Skin epidermis (tissue), 12 donors: ENCODE data around the gene DMRT1.
"Not testable (repeated sequence)": the region's sequence is repeated elsewhere in the genome, so short reads cannot be mapped to it uniquely, and the experiment has no call there.

Source experiments
- H3K27ac ChIP-seq, 21 experiments: fragments of 200-600 bp; sonication (generic) in 11 of 21; one replicate each; pipeline ENCODE4 v1.5.0; 2020; ENCODE audit warnings: mild to moderate bottlenecking in 3 of 21, inconsistent platforms in 2 of 21, moderate library complexity in 2 of 21
- H3K4me3 ChIP-seq, 7 experiments: fragments of 200-600 bp; sonication (generic) in 2 of 7; one replicate each; pipeline ENCODE4 v1.5.0; 2020; ENCODE audit warnings: inconsistent platforms in 2 of 7, mild to moderate bottlenecking in 2 of 7, moderate library complexity in 1 of 7

The DMRT1 gene

GRCh38 chr9:912776-913175, 71.3 kb downstream of the DMRT1 start:
- H3K4me3 ChIP-seq: no peak overlapping the region
- H3K27ac ChIP-seq: no peak overlapping the region

GRCh38 chr9:913526-913925, 72.0 kb downstream of the DMRT1 start:
- H3K27ac ChIP-seq, H3K4me3 ChIP-seq: not testable (repeated sequence)

- Histone ChIP-seq H3K27ac (no peak overlapping the region), H3K4me3 (no peak overlapping the region)
Measured at GRCh38 chr9:917730-918129, 76.2 kb downstream of the DMRT1 start.

- Histone ChIP-seq H3K27ac (no peak overlapping the region), H3K4me3 (no peak overlapping the region)
Measured at GRCh38 chr9:920927-921326, 79.4 kb downstream of the DMRT1 start.

- Histone ChIP-seq H3K4me3 (no peak overlapping the region), H3K27ac (no peak overlapping the region)
Measured at GRCh38 chr9:922171-922570, 80.7 kb downstream of the DMRT1 start.

GRCh38 chr9:922731-923130, 81.2 kb downstream of the DMRT1 start:
- no peak overlapping the region for H3K4me3 ChIP-seq
- H3K27ac ChIP-seq: no peak overlapping the region

GRCh38 chr9:926976-927375, 85.5 kb downstream of the DMRT1 start:
- Histone ChIP-seq H3K4me3 (no peak overlapping the region), H3K27ac (no peak overlapping the region)

- no peak overlapping the region for H3K27ac ChIP-seq
- no peak overlapping the region for H3K4me3 ChIP-seq
Measured at GRCh38 chr9:928363-929042, 87.0 kb downstream of the DMRT1 start.

- Histone ChIP-seq H3K4me3 (no peak overlapping the region), H3K27ac (no peak overlapping the region)
Measured at GRCh38 chr9:929719-930118, 88.2 kb downstream of the DMRT1 start.

GRCh38 chr9:933356-933755, 91.9 kb downstream of the DMRT1 start:
- H3K27ac ChIP-seq: no peak overlapping the region
- H3K4me3 ChIP-seq: no peak overlapping the region

- H3K4me3 ChIP-seq: no peak overlapping the region
- no peak overlapping the region for H3K27ac ChIP-seq
Measured at GRCh38 chr9:935348-935965, 94.0 kb downstream of the DMRT1 start.

GRCh38 chr9:942805-943580, 101.5 kb downstream of the DMRT1 start:
- Histone ChIP-seq H3K27ac (no peak overlapping the region), H3K4me3 (no peak overlapping the region)

GRCh38 chr9:947985-948384, 106.5 kb downstream of the DMRT1 start:
- H3K27ac ChIP-seq: no peak overlapping the region

GRCh38 chr9:948497-948896, 107.0 kb downstream of the DMRT1 start:
- no peak overlapping the region for H3K27ac ChIP-seq
- H3K4me3 ChIP-seq: no peak overlapping the region

More at GRCh38 chr9:947985-948384, 106.5 kb downstream of the DMRT1 start:
- H3K4me3 ChIP-seq: no peak overlapping the region

GRCh38 chr9:950139-950538, 108.6 kb downstream of the DMRT1 start:
- H3K27ac ChIP-seq: no peak overlapping the region
- H3K4me3 ChIP-seq: no peak overlapping the region

GRCh38 chr9:952546-952945, 111.0 kb downstream of the DMRT1 start:
- Histone ChIP-seq H3K4me3 (no peak overlapping the region), H3K27ac (no peak overlapping the region)

GRCh38 chr9:959105-959504, 117.6 kb downstream of the DMRT1 start:
- no peak overlapping the region for H3K4me3 ChIP-seq
- H3K27ac ChIP-seq: no peak overlapping the region

- no peak overlapping the region for H3K27ac ChIP-seq
- H3K4me3 ChIP-seq: no peak overlapping the region
Measured at GRCh38 chr9:959914-960313, 118.4 kb downstream of the DMRT1 start.

- no peak overlapping the region for H3K27ac ChIP-seq
- no peak overlapping the region for H3K4me3 ChIP-seq
Measured at GRCh38 chr9:962023-962422, 120.5 kb downstream of the DMRT1 start.

- Histone ChIP-seq H3K27ac (no peak overlapping the region), H3K4me3 (no peak overlapping the region)
Measured at GRCh38 chr9:965497-965896, 124.0 kb downstream of the DMRT1 start.

GRCh38 chr9:966870-967269, 125.4 kb downstream of the DMRT1 start:
- Histone ChIP-seq H3K27ac (no peak overlapping the region), H3K4me3 (no peak overlapping the region)
